ENCODE results near the gene EPN3.

EPN3 gene

GRCh38 chr17:50514936-50515702 lies 17.4 kb upstream of the EPN3 start:
- Histone ChIP-seq H2BK5ac (ENCODE audit: low read depth, low read length, poor library complexity, severe bottlenecking) (peak overlapping the region; percentile 14), H3K14ac (ENCODE audit: low read length in 2 of 2) (peak overlapping the region in 1 of 2 experiments; percentile 81), H2BK15ac (ENCODE audit: low read depth, poor library complexity, severe bottlenecking) (no peak overlapping the region), H3K18ac (ENCODE audit: low read depth in 1 of 2, low read length in 2 of 2) (no peak overlapping the region), H4K91ac (ENCODE audit: low read length) (no peak overlapping the region), H3K36me3 (ENCODE audit: control insufficient read depth in 1 of 2, insufficient read depth in 2 of 2, low read depth in 1 of 2, low read length in 2 of 2) (no peaks in the 10 kb centered on the region), H3K4me1 (ENCODE audit: control insufficient read depth, insufficient read depth, low read depth, low read length) (peaks cover 17% of the 10 kb centered on the region), H3K4me3 (ENCODE audit: insufficient read depth in 1 of 2, low read depth in 1 of 2, low read length in 2 of 2) (no peak overlapping the region), H3K4me2 (ENCODE audit: low read length, poor library complexity, severe bottlenecking) (no peak overlapping the region), H3K79me1 (replicated peaks; ENCODE audit: low read length, poor library complexity, severe bottlenecking) (no peaks in the 10 kb centered on the region), H2BK120ac (ENCODE audit: low read depth, low read length) (no peak overlapping the region), H2BK12ac (ENCODE audit: low read length in 2 of 2) (no peak overlapping the region), H3K9me3 (ENCODE audit: control insufficient read depth, low read length) (no peaks in the 10 kb centered on the region), H3K4ac (ENCODE audit: low read depth in 1 of 2, low read length in 2 of 2) (no peak overlapping the region), H3K27ac (ENCODE audit: low read length, poor library complexity, severe bottlenecking) (peak overlapping the region; percentile 83), H3K23ac (ENCODE audit: low read length in 2 of 2) (no peak overlapping the region), H2AK5ac (ENCODE audit: low read length, severe bottlenecking) (peak overlapping the region; percentile 31), H3K27me3 (ENCODE audit: control insufficient read depth in 1 of 2, insufficient read depth in 1 of 2, low read length in 2 of 2) (no peaks in the 10 kb centered on the region), H2AFZ (ENCODE audit: low read depth, low read length) (no peak overlapping the region), H3K9ac (ENCODE audit: low read length) (no peak overlapping the region), H4K8ac (ENCODE audit: low read length) (no peak overlapping the region)
- WGBS, result 69% methylated on average over 6 of the region's 6 CpGs
- DNase-seq, result no peak

GRCh38 chr17:50517011-50517410 lies 15.5 kb upstream of the EPN3 start:
- Histone ChIP-seq H3K4me2 (ENCODE audit: low read length, poor library complexity, severe bottlenecking) (no peak overlapping the region), H3K4me1 (ENCODE audit: control insufficient read depth, insufficient read depth, low read depth, low read length) (peaks cover 12% of the 10 kb centered on the region), H3K23ac (ENCODE audit: low read length in 2 of 2) (no peak overlapping the region), H3K9ac (ENCODE audit: low read length) (no peak overlapping the region), H2AFZ (ENCODE audit: low read depth, low read length) (no peak overlapping the region), H2BK120ac (ENCODE audit: low read depth, low read length) (no peak overlapping the region), H2BK12ac (ENCODE audit: low read length in 2 of 2) (no peak overlapping the region), H3K14ac (ENCODE audit: low read length in 2 of 2) (no peak overlapping the region), H3K4me3 (ENCODE audit: insufficient read depth in 1 of 2, low read depth in 1 of 2, low read length in 2 of 2) (no peak overlapping the region), H2BK5ac (ENCODE audit: low read depth, low read length, poor library complexity, severe bottlenecking) (no peak overlapping the region), H2BK15ac (ENCODE audit: low read depth, poor library complexity, severe bottlenecking) (no peak overlapping the region), H3K27ac (ENCODE audit: low read length, poor library complexity, severe bottlenecking) (no peak overlapping the region), H3K27me3 (ENCODE audit: control insufficient read depth in 1 of 2, insufficient read depth in 1 of 2, low read length in 2 of 2) (no peaks in the 10 kb centered on the region), H3K4ac (ENCODE audit: low read depth in 1 of 2, low read length in 2 of 2) (no peak overlapping the region), H3K36me3 (ENCODE audit: control insufficient read depth in 1 of 2, insufficient read depth in 2 of 2, low read depth in 1 of 2, low read length in 2 of 2) (no peaks in the 10 kb centered on the region), H4K8ac (ENCODE audit: low read length) (no peak overlapping the region), H3K18ac (ENCODE audit: low read depth in 1 of 2, low read length in 2 of 2) (no peak overlapping the region), H3K9me3 (ENCODE audit: control insufficient read depth, low read length) (no peaks in the 10 kb centered on the region), H4K91ac (ENCODE audit: low read length) (no peak overlapping the region), H2AK5ac (ENCODE audit: low read length, severe bottlenecking) (no peak overlapping the region), H3K79me1 (replicated peaks; ENCODE audit: low read length, poor library complexity, severe bottlenecking) (no peaks in the 10 kb centered on the region)
- WGBS, result 84% methylated on average over 4 of the region's 4 CpGs
- DNase-seq, result no peak

GRCh38 chr17:50517504-50518383 lies 14.8 kb upstream of the EPN3 start:
- no peak overlapping the region for H3K9ac ChIP-seq (ENCODE audit: low read length)
- no peak overlapping the region for H3K4me3 ChIP-seq (ENCODE audit: insufficient read depth in 1 of 2, low read depth in 1 of 2, low read length in 2 of 2)
- H3K4me1 ChIP-seq (ENCODE audit: control insufficient read depth, insufficient read depth, low read depth, low read length), result peaks cover 10% of the 10 kb centered on the region
- H4K8ac ChIP-seq (ENCODE audit: low read length), result no peak overlapping the region
- no peak overlapping the region for H2AFZ ChIP-seq (ENCODE audit: low read depth, low read length)
- WGBS, result 76% methylated on average over 8 of the region's 8 CpGs
- H2BK120ac ChIP-seq (ENCODE audit: low read depth, low read length), result no peak overlapping the region
- H3K27me3 ChIP-seq (ENCODE audit: control insufficient read depth in 1 of 2, insufficient read depth in 1 of 2, low read length in 2 of 2), result no peaks in the 10 kb centered on the region
- H2BK5ac ChIP-seq (ENCODE audit: low read depth, low read length, poor library complexity, severe bottlenecking), result no peak overlapping the region
- no peak overlapping the region for H3K23ac ChIP-seq (ENCODE audit: low read length in 2 of 2)
- no peak overlapping the region for H2AK5ac ChIP-seq (ENCODE audit: low read length, severe bottlenecking)
- H3K18ac ChIP-seq (ENCODE audit: low read depth in 1 of 2, low read length in 2 of 2), result no peak overlapping the region
- peak overlapping the region in 1 of 2 experiments; percentile 45 for H2BK12ac ChIP-seq (ENCODE audit: low read length in 2 of 2)
- H3K36me3 ChIP-seq (ENCODE audit: control insufficient read depth in 1 of 2, insufficient read depth in 2 of 2, low read depth in 1 of 2, low read length in 2 of 2), result no peaks in the 10 kb centered on the region
- H3K4me2 ChIP-seq (ENCODE audit: low read length, poor library complexity, severe bottlenecking), result no peak overlapping the region
- no peak overlapping the region for H2BK15ac ChIP-seq (ENCODE audit: low read depth, poor library complexity, severe bottlenecking)
- H4K91ac ChIP-seq (ENCODE audit: low read length), result no peak overlapping the region
- no peaks in the 10 kb centered on the region for H3K79me1 ChIP-seq (replicated peaks; ENCODE audit: low read length, poor library complexity, severe bottlenecking)
- H3K4ac ChIP-seq (ENCODE audit: low read depth in 1 of 2, low read length in 2 of 2), result no peak overlapping the region
- H3K27ac ChIP-seq (ENCODE audit: low read length, poor library complexity, severe bottlenecking), result no peak overlapping the region
- no peaks in the 10 kb centered on the region for H3K9me3 ChIP-seq (ENCODE audit: control insufficient read depth, low read length)
- no peak for DNase-seq
- no peak overlapping the region for H3K14ac ChIP-seq (ENCODE audit: low read length in 2 of 2)

GRCh38 chr17:50518384-50519023 lies 14.0 kb upstream of the EPN3 start:
- H4K8ac ChIP-seq (ENCODE audit: low read length), result no peak overlapping the region
- H2AFZ ChIP-seq (ENCODE audit: low read depth, low read length), result no peak overlapping the region
- no peak overlapping the region for H3K27ac ChIP-seq (ENCODE audit: low read length, poor library complexity, severe bottlenecking)
- peaks cover 12% of the 10 kb centered on the region for H3K4me1 ChIP-seq (ENCODE audit: control insufficient read depth, insufficient read depth, low read depth, low read length)
- H3K4ac ChIP-seq (ENCODE audit: low read depth in 1 of 2, low read length in 2 of 2), result no peak overlapping the region
- H3K36me3 ChIP-seq (ENCODE audit: control insufficient read depth in 1 of 2, insufficient read depth in 2 of 2, low read depth in 1 of 2, low read length in 2 of 2), result no peaks in the 10 kb centered on the region
- no peak overlapping the region for H3K18ac ChIP-seq (ENCODE audit: low read depth in 1 of 2, low read length in 2 of 2)
- H3K9me3 ChIP-seq (ENCODE audit: control insufficient read depth, low read length), result no peaks in the 10 kb centered on the region
- H3K4me2 ChIP-seq (ENCODE audit: low read length, poor library complexity, severe bottlenecking), result no peak overlapping the region
- H3K27me3 ChIP-seq (ENCODE audit: control insufficient read depth in 1 of 2, insufficient read depth in 1 of 2, low read length in 2 of 2), result no peaks in the 10 kb centered on the region
- no peak for DNase-seq
- H3K9ac ChIP-seq (ENCODE audit: low read length), result no peak overlapping the region
- no peak overlapping the region for H2BK15ac ChIP-seq (ENCODE audit: low read depth, poor library complexity, severe bottlenecking)
- no peak overlapping the region for H3K14ac ChIP-seq (ENCODE audit: low read length in 2 of 2)
- WGBS, result 87% methylated on average over 13 of the region's 13 CpGs
- no peak overlapping the region for H2BK120ac ChIP-seq (ENCODE audit: low read depth, low read length)
- no peak overlapping the region for H2BK5ac ChIP-seq (ENCODE audit: low read depth, low read length, poor library complexity, severe bottlenecking)
- no peak overlapping the region for H2BK12ac ChIP-seq (ENCODE audit: low read length in 2 of 2)
- H3K79me1 ChIP-seq (replicated peaks; ENCODE audit: low read length, poor library complexity, severe bottlenecking), result no peaks in the 10 kb centered on the region
- no peak overlapping the region for H3K23ac ChIP-seq (ENCODE audit: low read length in 2 of 2)
- no peak overlapping the region for H2AK5ac ChIP-seq (ENCODE audit: low read length, severe bottlenecking)
- H3K4me3 ChIP-seq (ENCODE audit: insufficient read depth in 1 of 2, low read depth in 1 of 2, low read length in 2 of 2), result no peak overlapping the region
- no peak overlapping the region for H4K91ac ChIP-seq (ENCODE audit: low read length)

Measured in mesenchymal stem cell (in vitro differentiated cells and primary cell).